Uterus (tissue), 2 donors: ENCODE data around the gene BBLN.

Source experiments
- CTCF ChIP-seq, 4 experiments: fragments of 200-600 bp in 2 of 4; fragments of 450-650 bp in 2 of 4; sonication (generic) in 2 of 4; IDR thresholded peaks; one replicate each; pipeline ENCODE4 v1.5.1; 2016 to 2019; ENCODE audit warnings: antibody characterized with exemption in 4 of 4, mild to moderate bottlenecking in 2 of 4, moderate library complexity in 1 of 4
- POLR2A ChIP-seq, 2 donors: fragments of 450-650 bp; IDR thresholded peaks; one replicate each; pipeline ENCODE4 v1.6.1; 2016; ENCODE audit warnings: antibody characterized with exemption in 2 of 2, mild to moderate bottlenecking in 1 of 2, moderate library complexity in 1 of 2

DNA sequence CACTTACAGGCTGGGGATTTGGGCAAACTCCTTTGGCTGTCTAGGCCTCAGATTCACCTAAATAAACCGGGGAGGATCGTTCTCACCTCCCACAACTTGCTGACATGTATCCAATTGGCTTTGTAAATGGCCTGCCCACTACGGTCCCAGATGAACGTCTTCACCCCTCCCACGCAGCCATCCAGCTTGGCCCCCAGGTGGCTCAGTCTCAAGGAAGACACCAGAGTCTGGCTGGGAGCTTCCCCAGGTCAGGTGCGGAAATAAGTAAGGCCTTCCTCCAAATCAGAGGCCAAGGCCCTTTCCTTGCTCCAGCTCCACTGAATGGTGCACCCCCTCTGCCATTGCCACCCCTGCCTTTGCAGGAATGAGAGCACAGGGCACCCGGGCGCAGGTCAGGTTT, 19.9 kb downstream of the BBLN start:
- TF ChIP-seq POLR2A (IDR thresholded peaks at IDR 0.05) = no peak
- no peak for TF ChIP-seq CTCF (IDR thresholded peaks at IDR 0.05)
